ENCODE data around the gene STARD13. TPM values are rescaled to one million over a fixed set of nuclear protein-coding genes. Genes with fewer than 3 reads are reported as not detected.

Gene STARD13
- total and polyA plus RNA-seq, 8 donors: 7.8 to 29.4 (median 16.2) TPM

DNA sequence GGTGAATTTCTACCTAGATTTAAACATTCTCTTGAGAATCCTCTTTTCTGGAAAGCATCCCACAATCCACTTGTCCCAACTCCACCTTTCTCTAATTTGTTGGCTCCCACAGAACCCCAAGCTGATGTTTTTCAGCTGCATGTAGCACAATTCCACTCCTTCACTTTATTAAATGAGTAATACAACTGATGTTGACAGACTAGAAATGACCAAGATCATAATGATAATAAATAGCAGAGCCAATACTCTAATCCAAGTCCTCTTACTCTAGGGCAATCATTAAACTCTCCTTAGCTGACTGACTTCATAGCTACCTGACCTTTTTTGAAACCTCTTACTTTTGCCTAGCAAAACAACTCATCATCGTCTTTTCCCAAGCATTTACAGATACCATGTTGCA is 27.9 kb upstream of the STARD13 start:
- no peak for DNase-seq
- H3K4me3 ChIP-seq: no peak overlapping the region
- intact Hi-C loops (cut with DNase I): no loop called here
- no peaks in the 10 kb centered on the region for H3K4me1 ChIP-seq
- FAIRE-seq: no peak
- no peaks in the 10 kb centered on the region for H3K27me3 ChIP-seq
- 87 to 88% methylated on average over 1 of the region's 1 CpG for whole genome bisulfite sequencing, 2 donors
- TF ChIP-seq CTCF (IDR thresholded peaks at IDR 0.05): no peak
- no peak overlapping the region for H3K27ac ChIP-seq
- H3K9me3 ChIP-seq: no peaks in the 10 kb centered on the region
- no peak for ATAC-seq
- no peaks in the 10 kb centered on the region for H3K36me3 ChIP-seq

GRCh38 chr13:33312861-33313212 is 27.3 kb upstream of the STARD13 start:
- FAIRE-seq (no peak), ATAC-seq (no peak), DNase-seq (no peak)
- no peak for TF ChIP-seq CTCF (IDR thresholded peaks at IDR 0.05)
- Histone ChIP-seq H3K36me3 (no peaks in the 10 kb centered on the region), H3K4me1 (peaks cover 0 to 4% (median 0%) of the 10 kb centered on the region in 3 donors), H3K27ac (no peak overlapping the region), H3K27me3 (no peaks in the 10 kb centered on the region), H3K4me3 (no peak overlapping the region), H3K9me3 (no peaks in the 10 kb centered on the region)
- WGBS, 2 donors: 85 to 88% methylated on average over 2 of the region's 2 CpGs
- intact Hi-C loops (cut with DNase I): no loop called here

DNA sequence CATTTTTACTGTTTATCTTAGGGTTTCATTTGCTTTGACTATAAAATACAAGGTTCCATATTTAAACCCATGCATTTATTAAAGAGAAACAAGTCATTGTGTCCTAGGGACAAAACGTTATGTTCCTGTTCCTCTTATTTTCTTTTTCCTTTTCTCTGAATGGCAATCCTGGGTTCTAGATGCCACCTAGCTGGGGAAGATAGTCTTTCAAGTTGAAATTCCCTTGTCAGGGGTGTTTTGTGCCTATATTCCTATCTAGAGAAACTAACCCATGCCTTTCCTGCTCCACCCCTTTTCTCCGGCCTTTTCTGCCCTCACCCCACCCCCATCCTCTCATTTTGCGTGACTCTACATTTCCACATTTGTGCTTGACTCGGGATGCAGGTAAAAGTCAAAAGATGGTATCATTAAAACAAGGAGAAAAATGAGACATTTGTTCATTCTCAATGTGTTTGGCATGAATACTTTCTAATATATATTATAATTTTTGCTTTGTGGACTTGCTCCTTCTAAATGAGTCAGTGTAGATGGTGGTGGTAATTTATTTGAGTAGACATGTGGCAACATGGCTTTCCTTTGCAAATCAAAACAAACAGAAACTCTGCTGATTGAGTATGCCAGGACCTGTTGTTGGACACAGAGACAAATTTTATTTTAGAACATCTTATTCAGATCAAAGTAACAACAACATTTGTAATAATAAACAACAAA is 26.8 kb upstream of the STARD13 start:
- 64 to 69% methylated on average over 4 of the region's 4 CpGs for WGBS, 2 donors
- H3K9me3 ChIP-seq: no peaks in the 10 kb centered on the region
- no peak for FAIRE-seq
- intact Hi-C loops (cut with DNase I): no loop called here
- no peak for TF ChIP-seq CTCF (IDR thresholded peaks at IDR 0.05)
- H3K4me3 ChIP-seq: no peak overlapping the region
- H3K27ac ChIP-seq: no peak overlapping the region
- peaks cover 0 to 7% (median 0%) of the 10 kb centered on the region in 3 donors for H3K4me1 ChIP-seq
- no peaks in the 10 kb centered on the region for H3K36me3 ChIP-seq
- H3K27me3 ChIP-seq: no peaks in the 10 kb centered on the region
- DNase-seq: no peak
- ATAC-seq: peak in 2 of 4 donors; percentile 27 to 44

GRCh38 chr13:33311040-33311439 is 25.5 kb upstream of the STARD13 start:
- no peak for TF ChIP-seq CTCF (IDR thresholded peaks at IDR 0.05)
- DNase-seq (no peak), ATAC-seq (no peak), FAIRE-seq (no peak)
- Histone ChIP-seq H3K4me1 (peaks cover 0 to 7% (median 0%) of the 10 kb centered on the region in 3 donors), H3K4me3 (no peak overlapping the region), H3K36me3 (no peaks in the 10 kb centered on the region), H3K27ac (no peak overlapping the region), H3K9me3 (no peaks in the 10 kb centered on the region), H3K27me3 (no peaks in the 10 kb centered on the region)
- 74 to 90% methylated on average over 2 of the region's 2 CpGs for WGBS, 2 donors
- intact Hi-C loops (cut with DNase I): no loop called here

- DNase-seq (no peak), FAIRE-seq (no peak), ATAC-seq (peak in 2 of 4 donors; percentile 65 to 67)
- Histone ChIP-seq H3K27ac (no peak overlapping the region), H3K4me3 (no peak overlapping the region), H3K36me3 (no peaks in the 10 kb centered on the region), H3K9me3 (no peaks in the 10 kb centered on the region), H3K4me1 (peaks cover 0 to 7% (median 0%) of the 10 kb centered on the region in 3 donors), H3K27me3 (no peaks in the 10 kb centered on the region)
- WGBS, 2 donors: 71 to 75% methylated on average over 4 of the region's 4 CpGs
- TF ChIP-seq CTCF (IDR thresholded peaks at IDR 0.05): no peak
- intact Hi-C loops (cut with DNase I): no loop called here
Measured at GRCh38 chr13:33310245-33311038, 24.9 kb upstream of the STARD13 start.
